HG02938 (cell line): Measurements from ENCODE around the gene KIAA1217.

Experiments
- ATAC-seq: cut with Tn5 transposase; IDR thresholded peaks from one replicate; pipeline ENCODE4 v1.9.1; 2021; ENCODE audit warnings: mild to moderate bottlenecking, moderate library complexity; ENCODE audit not compliant: unreplicated experiment

Gene KIAA1217

DNA sequence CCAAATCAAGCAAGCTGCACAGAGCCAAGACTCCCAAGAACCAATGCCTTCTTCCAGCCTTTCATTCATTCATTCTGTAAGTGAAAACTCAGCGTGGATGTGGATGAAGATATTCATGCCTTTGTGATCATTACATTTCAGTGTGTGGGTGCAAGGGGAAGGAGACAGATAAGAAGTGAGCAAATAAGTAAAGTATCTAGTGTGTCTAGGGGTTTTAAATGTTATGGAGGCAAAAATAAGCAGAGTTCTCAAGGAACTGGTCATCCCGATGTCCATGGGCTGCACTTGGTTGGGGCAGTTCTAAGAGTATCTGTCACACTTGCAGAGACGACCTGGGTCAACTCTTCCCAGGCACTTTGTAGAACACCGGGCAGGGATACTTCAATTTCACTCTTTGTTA, 149.1 kb downstream of the KIAA1217 start:
- ATAC-seq = no peak

DNA sequence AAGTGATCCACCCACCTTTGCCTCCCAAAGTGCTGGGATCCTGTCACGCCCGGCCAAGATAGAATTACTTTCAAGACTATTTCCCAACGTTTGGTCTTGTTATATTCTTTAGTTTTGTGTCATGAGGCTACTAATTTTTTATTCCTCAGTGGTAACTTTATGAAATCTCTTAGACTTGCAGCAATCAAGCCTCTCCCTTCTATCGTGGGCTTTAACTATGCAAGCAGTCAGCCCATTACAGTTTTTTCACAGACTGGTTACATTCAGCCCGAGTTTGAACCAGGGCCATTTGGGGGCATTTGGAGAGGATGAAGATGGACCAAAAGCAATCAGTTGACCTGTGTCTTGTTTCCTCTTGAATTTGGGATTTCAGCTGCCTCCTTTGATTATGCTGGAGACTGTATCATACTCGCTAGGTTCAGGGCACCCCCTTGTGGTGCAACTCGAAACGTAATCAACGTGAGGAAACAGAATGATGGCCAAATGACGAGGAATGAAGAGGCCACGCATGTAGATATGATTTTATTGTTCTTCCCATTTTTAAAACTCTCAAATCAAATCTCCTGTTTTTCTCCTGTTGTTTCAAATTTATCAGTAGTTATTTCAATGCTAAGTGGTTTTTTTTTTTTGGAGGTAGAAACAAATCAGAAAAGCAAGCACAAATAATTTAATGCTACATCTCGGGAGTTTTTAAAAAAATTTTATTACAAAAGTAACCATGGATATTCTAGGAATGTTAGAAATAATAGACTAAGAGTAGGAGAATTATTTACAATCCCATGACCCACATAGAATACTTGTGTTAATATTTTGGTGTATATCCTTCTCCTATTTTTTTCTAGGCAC, 151.6 kb downstream of the KIAA1217 start:
- peak; percentile 83 for ATAC-seq

DNA sequence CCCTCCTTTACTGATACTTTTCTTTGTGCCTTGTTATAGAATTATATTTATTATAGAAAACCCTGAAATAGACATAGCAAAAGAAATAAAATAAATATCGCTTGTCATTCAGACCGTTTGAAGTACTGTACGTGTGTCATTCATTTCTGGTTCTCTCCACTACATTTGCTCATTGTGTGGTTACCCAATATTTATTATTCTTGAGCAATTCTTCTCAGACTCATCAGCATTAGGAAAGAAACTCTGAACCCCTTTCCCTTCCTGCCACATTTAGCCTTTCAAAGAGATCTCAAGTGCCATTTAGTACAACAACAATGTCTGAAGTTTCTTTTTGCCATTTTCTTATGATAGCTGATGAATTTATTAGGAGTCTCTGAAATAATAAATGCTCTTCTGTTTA, 154.1 kb downstream of the KIAA1217 start:
- no peak for ATAC-seq

DNA sequence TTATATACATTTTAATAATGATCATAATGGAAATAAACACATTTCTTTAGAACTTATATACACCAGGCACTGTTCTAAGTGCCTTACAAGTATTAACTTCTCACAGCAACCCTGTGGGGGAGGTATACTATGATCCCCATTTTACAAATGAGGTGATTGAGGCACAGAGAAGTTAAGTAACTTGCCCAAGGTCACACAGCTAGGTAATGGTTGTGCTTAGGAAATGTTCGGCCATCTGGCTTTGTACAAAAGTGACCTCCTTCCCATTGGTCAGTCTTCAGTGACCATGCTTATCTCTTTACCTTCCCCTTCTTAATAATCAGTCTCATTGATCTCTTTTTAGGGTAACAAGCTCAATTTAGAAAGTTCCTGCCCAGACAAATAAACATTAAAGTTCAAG, 158.8 kb downstream of the KIAA1217 start:
- no peak for ATAC-seq

DNA sequence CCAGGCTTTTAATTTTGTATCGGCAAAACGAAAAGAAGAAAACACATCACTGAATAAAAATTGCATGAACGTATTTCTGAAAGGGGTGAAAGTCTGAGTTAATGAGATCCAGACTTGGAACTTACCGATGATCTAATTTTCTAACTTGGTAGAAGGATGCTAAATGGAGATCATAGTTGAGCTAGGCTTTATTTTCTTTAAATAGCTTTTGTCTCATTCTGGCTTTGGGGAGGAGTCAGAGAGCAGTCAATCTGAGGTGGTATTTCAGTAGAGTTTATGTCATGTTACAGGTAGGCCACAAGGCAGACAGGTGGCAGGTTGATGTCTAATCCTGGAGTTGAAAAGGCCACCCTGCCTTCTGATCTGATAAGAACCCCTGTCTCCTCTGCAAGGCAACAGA, 161.9 kb downstream of the KIAA1217 start:
- no peak for ATAC-seq

GRCh38 chr10:24371396-24371795, 162.5 kb downstream of the KIAA1217 start:
- ATAC-seq = no peak

GRCh38 chr10:24374134-24374915, 165.4 kb downstream of the KIAA1217 start:
- no peak for ATAC-seq

- ATAC-seq = no peak
Observed at GRCh38 chr10:24375510-24375909, 166.6 kb downstream of the KIAA1217 start.

- no peak for ATAC-seq
Observed at GRCh38 chr10:24376731-24377130, 167.8 kb downstream of the KIAA1217 start.

- no peak for ATAC-seq
Observed at GRCh38 chr10:24378126-24378920, 169.4 kb downstream of the KIAA1217 start.

DNA sequence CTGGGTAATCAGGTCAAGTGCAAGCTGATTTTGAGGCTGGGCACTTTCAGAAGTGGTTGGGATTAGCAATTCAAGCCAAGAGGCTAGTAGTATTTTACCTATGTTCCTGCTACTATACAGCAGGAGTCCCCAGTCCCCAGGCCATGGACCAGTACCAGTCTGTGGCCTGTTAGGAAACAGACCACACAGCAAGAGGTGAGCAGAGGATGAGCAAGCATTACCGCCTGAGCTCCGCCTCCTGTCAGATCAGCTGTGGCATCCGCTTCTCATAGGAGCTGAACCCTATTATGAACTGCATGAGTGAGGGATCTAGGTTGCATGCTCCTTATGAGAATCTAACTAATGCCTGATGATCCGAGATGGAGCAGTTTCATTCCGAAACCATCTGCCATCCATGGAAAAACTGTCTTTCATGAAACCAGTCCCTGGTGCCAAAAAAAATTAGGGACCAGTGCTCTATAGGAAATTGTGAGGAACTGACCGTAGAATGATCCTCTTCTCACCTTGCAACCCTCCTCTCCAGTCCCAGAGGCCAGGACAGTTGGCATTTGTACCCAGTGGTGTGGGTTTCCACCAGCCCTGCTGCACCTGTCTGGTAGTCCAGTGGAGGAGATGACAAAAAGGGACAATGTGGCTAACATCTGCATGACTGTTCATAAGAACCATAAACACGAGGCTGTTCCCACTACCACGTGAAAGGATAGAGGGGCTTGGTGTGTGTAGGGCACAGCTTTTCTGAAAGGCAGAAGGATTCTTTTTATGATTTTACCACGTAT, 172.5 kb downstream of the KIAA1217 start:
- no peak for ATAC-seq

DNA sequence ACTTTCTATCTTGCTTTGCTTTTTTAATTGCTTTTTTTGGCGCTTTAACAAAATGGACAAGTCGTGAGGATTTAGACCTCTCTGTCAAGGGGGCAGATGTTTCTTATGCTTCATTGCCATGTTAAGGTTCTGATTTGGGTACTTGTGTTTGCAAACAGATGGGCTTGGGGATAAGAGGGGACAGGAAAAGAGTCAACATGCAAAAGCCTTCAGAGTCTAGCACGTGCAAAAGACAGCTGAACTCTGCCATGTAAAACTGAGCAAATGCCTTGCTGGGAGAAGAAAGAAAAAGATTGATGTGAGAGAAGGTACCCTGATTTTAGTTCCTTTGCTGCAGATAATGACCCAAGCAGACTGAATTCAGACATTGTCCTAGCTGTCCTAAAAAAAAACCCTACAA, 173.1 kb downstream of the KIAA1217 start:
- no peak for ATAC-seq

GRCh38 chr10:24382596-24382978, 173.6 kb downstream of the KIAA1217 start:
- ATAC-seq = no peak

DNA sequence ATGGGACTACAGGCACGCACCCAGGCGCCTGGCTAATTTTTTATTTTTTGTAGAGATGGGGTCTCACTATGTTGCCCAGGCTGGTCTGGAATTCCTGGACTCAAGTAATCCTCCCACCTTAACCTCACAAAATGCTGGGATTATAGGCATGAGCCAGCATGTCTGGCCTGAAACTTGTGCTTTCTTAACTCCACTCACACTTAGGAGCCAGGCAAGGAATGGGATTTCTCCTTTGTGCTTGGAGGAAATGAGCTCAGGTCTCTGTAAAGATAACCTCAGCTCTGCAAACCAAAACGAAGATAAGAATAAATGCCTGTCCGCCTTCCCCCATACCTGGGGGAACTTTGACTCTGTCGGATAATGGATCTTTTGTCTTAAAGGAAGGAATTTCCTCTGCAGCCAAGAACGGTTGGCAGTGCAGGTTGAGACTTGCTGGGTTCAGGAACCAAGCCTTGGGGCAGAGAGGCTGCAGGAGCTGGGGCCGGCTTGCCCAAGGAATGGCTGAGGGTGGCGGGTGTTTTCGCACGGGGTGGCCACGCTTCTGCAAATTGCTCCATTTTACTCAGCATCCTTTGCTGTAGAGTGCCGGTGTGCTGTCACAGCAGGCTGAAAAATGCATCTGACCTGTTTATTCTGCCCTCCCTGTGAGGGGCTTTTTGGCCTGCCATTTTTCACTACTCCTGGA, 174.2 kb downstream of the KIAA1217 start:
- peak; percentile 76 for ATAC-seq

DNA sequence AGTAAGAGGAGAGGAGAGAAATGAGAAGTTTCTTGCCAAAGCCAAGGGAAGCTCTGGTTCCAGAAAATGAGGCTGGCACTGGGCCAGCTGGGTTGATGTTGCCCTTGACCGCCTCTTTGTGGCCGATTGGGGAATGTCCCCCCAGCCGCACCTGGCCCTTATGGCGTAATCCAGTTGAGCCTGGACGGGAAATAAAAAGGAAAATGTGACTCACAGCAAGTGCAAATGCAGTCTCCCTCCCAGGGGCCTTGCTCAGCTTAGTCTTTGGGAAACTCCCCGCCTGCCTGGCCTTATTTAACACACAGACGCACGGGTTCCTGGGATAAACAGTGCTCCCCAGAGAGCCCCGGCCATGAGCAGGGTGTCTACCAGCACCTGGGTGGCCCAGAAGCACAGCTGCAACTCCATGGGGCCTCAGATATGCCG, 174.8 kb downstream of the KIAA1217 start:
- ATAC-seq = peak; percentile 83

DNA sequence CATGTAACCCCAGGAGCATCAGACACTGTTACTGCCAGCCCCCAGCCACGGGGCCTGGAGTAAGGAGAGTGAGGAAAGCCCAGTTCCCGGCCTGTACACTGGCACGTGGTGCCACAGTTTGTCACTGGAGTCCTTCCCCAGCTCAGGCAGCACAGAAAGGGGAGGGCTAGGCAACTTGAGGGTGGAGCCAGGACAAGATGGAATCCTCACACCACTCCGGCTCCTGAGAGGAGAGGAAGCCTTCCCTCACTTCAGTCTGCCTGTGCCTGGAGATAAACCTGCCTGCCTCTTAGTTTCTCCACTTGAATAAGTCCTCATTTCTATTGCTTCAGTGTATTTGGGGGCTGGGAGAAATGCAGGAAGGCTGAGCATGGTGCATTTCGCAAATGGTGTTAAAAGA, 176.0 kb downstream of the KIAA1217 start:
- ATAC-seq = no peak

DNA sequence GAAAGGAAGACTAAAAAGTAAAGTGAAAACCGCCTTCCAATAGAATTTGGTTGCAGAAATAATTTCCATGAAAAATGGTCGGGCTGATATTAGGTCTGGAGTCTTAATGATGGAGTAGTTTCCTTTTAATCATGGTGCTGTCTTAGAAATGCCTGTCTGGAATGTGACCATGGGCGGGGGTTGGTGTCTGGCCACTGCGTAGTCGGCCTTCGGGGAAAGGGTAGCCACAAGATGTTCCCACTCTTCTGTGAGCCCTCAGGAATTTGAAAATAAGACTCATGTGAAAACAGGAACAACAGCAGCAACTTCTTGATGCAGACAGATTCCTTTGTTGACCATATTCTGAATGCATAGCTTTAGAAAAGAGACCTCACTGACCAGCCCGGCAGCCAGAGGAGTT, 176.8 kb downstream of the KIAA1217 start:
- no peak for ATAC-seq

GRCh38 chr10:24390146-24390700, 181.3 kb downstream of the KIAA1217 start:
- no peak for ATAC-seq

- no peak for ATAC-seq
Observed at GRCh38 chr10:24390746-24391145, 181.8 kb downstream of the KIAA1217 start.

- ATAC-seq = no peak
Observed at GRCh38 chr10:24393201-24393600, 184.3 kb downstream of the KIAA1217 start.
